CD4-positive, alpha-beta T cell (primary cell): ENCODE data around the gene EML4. TPM values are rescaled to one million over a fixed set of nuclear protein-coding genes. Genes with fewer than 3 reads are reported as not detected.
"Not testable (repeated sequence)": the region's sequence is repeated elsewhere in the genome, so short reads cannot be mapped to it uniquely, and the experiment has no call there.

Experiments used
- ATAC-seq: fragments of 200-7000 bp; cut with Tn5 transposase; one replicate; pipeline ENCODE4 v1.10.0; 2022; ENCODE audit warnings: mild to moderate bottlenecking; ENCODE audit not compliant: poor library complexity
- CTCF ChIA-PET: fragments of 350-600 bp; sonication (Branson Sonifier 250); formaldehyde crosslinking; loops from one replicate; lab custom pipeline; 2021; ENCODE audit warnings: antibody characterized with exemption, inconsistent platforms; lab: Charles Lee
- POLR2A ChIA-PET: fragments of 350-600 bp; sonication (Branson Sonifier 250); formaldehyde crosslinking; loops from one replicate; lab custom pipeline; 2021; ENCODE audit warnings: antibody characterized with exemption, inconsistent platforms; lab: Charles Lee
- DNase-seq, 14 experiments: peaks; one replicate each; pipeline ENCODE4 v3.0.0-alpha.2; 2013 to 2020; ENCODE audit warnings: mixed read lengths in 2 of 14
- H3K27ac ChIP-seq, 2 donors: one replicate each; pipeline versions ENCODE4 v1.5.1 to v1.7.0; 2013; ENCODE audit warnings: low read length in 2 of 2, low read depth in 1 of 2, mild to moderate bottlenecking in 1 of 2
- H3K27me3 ChIP-seq, 2 experiments: 1 replicate in 1 of 2; 2 replicates in 1 of 2; pipeline versions ENCODE4 v1.6.1 to v1.7.0; 2013; ENCODE audit warnings: low read length in 2 of 2, control low read depth in 1 of 2, mild to moderate bottlenecking in 1 of 2, moderate library complexity in 1 of 2; ENCODE audit not compliant: insufficient read depth in 2 of 2, control insufficient read depth in 1 of 2
- H3K36me3 ChIP-seq: one replicate; pipeline ENCODE4 v1.6.1; 2013; ENCODE audit warnings: low read length, control low read depth; ENCODE audit not compliant: insufficient read depth
- H3K4me1 ChIP-seq: one replicate; pipeline ENCODE4 v1.6.1; 2013; ENCODE audit warnings: low read length, control low read depth; ENCODE audit not compliant: insufficient read depth
- H3K4me3 ChIP-seq: one replicate; pipeline ENCODE4 v1.5.1; 2013; ENCODE audit warnings: mild to moderate bottlenecking, low read length, moderate library complexity
- H3K9me3 ChIP-seq, 2 experiments: 1 replicate in 1 of 2; 2 replicates in 1 of 2; pipeline versions ENCODE4 v1.6.1 to v1.7.0; 2013; ENCODE audit warnings: low read length in 2 of 2, mild to moderate bottlenecking in 2 of 2, control low read depth in 1 of 2, moderate library complexity in 1 of 2; ENCODE audit not compliant: control insufficient read depth in 1 of 2, insufficient read depth in 1 of 2
- H3K27ac Mint-ChIP-seq: one replicate; pipeline ENCODE4 v1.8.0; 2020; ENCODE audit warnings: mixed read lengths
- H3K27me3 Mint-ChIP-seq: one replicate; pipeline ENCODE4 v1.8.0; 2021; ENCODE audit warnings: mixed read lengths
- H3K36me3 Mint-ChIP-seq: one replicate; pipeline ENCODE4 v1.8.0; 2021; ENCODE audit warnings: low read depth, mixed read lengths
- H3K4me1 Mint-ChIP-seq: one replicate; pipeline ENCODE4 v1.8.0; 2021; ENCODE audit warnings: low read depth, mixed read lengths
- H3K4me3 Mint-ChIP-seq: one replicate; pipeline ENCODE4 v1.8.0; 2020; ENCODE audit warnings: mild to moderate bottlenecking, mixed read lengths
- H3K9me3 Mint-ChIP-seq: one replicate; pipeline ENCODE4 v1.8.0; 2020; ENCODE audit warnings: mixed read lengths
- intact Hi-C, 2 experiments: fragments of 100-400 bp; cut with DNase I in 1 of 2; cut with micrococcal nuclease in 1 of 2; formaldehyde crosslinking; loops; one replicate each; pipeline versions ENCODE4 v1.15.1 to v1.9.0; 2023 to 2025; cut with DNase I, micrococcal nuclease
- total RNA-seq, 174 experiments: library from RNA in 2 of 174; stranded (reverse) in 2 of 174; gene quantifications; one replicate each; pipeline ENCODE4 v1.2.3 and lab custom pipeline; 2021 to 2026
- TF ChIP-seq, protein P1 (sequence below): fragments of 200-600 bp; IDR thresholded peaks from one replicate; pipeline ENCODE4 v1.8.0; 2022; ENCODE audit warnings: antibody characterized with exemption, mild to moderate bottlenecking

The EML4 gene
- total RNA-seq, 2 experiments from 2014 or later = 219 to 228 TPM

DNA sequence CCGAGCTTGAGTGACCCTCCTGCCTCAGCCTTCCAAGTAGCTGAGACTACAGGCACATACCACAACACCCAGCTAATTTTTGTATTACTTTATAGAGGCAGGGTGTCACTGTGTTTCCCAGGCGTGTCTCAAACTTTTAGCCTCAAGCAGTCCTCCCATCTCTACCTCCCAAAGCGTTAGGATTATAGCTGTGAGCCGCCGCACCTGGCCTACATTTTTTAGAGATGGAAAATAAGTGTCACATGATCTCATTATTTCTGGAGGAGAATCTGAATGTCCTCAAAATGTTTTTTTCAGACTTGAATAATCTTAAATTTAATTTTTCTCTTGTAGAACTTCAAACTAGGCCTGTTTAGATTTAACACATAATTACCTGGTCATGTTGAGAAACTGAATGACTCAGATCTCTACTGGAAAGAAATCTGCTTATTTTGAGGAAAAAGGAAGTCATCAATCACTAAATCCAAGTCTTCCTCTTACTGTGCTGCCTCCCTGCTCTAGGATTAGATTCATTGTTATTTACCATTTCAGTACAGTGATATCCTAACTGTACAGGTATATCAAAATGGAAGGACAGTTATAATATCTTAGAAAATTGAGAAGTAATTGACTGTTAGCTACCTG is 99.5 kb downstream of the EML4 start:
- H3K36me3 Mint-ChIP-seq = peaks cover 87% of the 10 kb centered on the region
- no peak overlapping the region for H3K27ac Mint-ChIP-seq
- Histone ChIP-seq H3K4me3 (no peak overlapping the region), H3K4me1 (peaks cover 3% of the 10 kb centered on the region), H3K27ac (no peak overlapping the region), H3K9me3 (no peaks in the 10 kb centered on the region), H3K36me3 (peaks cover 41% of the 10 kb centered on the region), H3K27me3 (no peaks in the 10 kb centered on the region)
- ATAC-seq (no peak), DNase-seq (no peak)
- ChIA-PET POLR2A (no interaction called here), CTCF (no interaction called here)
- H3K4me3 Mint-ChIP-seq = no peak overlapping the region
- no peaks in the 10 kb centered on the region for H3K27me3 Mint-ChIP-seq
- intact Hi-C loops = no loop called here
- no peaks in the 10 kb centered on the region for H3K9me3 Mint-ChIP-seq
- TF ChIP-seq, protein P1, sequence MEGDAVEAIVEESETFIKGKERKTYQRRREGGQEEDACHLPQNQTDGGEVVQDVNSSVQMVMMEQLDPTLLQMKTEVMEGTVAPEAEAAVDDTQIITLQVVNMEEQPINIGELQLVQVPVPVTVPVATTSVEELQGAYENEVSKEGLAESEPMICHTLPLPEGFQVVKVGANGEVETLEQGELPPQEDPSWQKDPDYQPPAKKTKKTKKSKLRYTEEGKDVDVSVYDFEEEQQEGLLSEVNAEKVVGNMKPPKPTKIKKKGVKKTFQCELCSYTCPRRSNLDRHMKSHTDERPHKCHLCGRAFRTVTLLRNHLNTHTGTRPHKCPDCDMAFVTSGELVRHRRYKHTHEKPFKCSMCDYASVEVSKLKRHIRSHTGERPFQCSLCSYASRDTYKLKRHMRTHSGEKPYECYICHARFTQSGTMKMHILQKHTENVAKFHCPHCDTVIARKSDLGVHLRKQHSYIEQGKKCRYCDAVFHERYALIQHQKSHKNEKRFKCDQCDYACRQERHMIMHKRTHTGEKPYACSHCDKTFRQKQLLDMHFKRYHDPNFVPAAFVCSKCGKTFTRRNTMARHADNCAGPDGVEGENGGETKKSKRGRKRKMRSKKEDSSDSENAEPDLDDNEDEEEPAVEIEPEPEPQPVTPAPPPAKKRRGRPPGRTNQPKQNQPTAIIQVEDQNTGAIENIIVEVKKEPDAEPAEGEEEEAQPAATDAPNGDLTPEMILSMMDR = no peak
- peaks cover 25% of the 10 kb centered on the region for H3K4me1 Mint-ChIP-seq

DNA sequence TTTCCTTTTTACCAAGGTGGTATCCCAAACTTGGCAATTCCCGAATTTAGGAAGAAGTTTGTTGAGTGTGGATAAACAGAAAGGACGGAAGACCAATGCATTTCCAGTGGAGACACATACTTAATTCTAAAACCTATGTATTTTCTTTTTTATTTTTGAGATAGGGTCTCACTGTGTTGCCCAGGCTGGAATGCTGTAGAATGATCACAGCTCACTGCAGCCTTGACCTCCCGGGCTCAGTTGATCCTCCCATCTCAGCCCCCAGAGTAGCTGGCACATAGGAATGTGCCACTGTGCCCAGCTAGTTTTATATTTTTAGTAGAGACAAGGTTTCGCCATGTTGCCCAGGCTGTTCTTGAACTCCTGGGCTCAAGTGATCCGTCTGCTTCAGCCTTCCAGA is 101.6 kb downstream of the EML4 start:
- intact Hi-C loops = no loop called here
- H3K27ac Mint-ChIP-seq = peak overlapping the region; percentile 17
- TF ChIP-seq, protein P1 = no peak
- Histone ChIP-seq H3K36me3 (peaks cover 43% of the 10 kb centered on the region), H3K27ac (no peak overlapping the region), H3K27me3 (no peaks in the 10 kb centered on the region), H3K4me1 (peaks cover 3% of the 10 kb centered on the region), H3K4me3 (no peak overlapping the region), H3K9me3 (no peaks in the 10 kb centered on the region)
- ChIA-PET POLR2A (no interaction called here), CTCF (no interaction called here)
- H3K4me3 Mint-ChIP-seq = no peak overlapping the region
- H3K9me3 Mint-ChIP-seq = no peaks in the 10 kb centered on the region
- ATAC-seq (no peak), DNase-seq (no peak)
- peaks cover 85% of the 10 kb centered on the region for H3K36me3 Mint-ChIP-seq
- H3K4me1 Mint-ChIP-seq = peaks cover 21% of the 10 kb centered on the region
- H3K27me3 Mint-ChIP-seq = no peaks in the 10 kb centered on the region

DNA sequence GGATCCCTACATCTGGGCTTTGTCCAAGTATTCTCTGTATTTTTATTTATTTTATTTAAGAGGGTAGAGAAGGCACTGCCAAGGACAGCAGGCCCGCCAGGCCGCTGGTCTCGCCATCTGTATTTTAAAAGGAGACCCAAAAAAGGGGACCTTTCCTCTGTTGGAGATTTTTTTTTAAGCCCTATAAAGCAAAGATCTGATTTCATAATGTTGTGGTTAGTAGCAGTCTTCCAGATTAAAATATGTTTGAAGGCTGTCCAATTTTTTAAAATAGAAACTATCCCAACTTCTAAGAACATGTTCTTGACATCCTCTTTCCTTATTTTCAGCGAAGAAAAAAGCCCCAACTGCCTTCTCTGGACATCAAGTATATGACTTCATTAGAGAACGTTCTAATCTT is 102.1 kb downstream of the EML4 start:
- H3K9me3 Mint-ChIP-seq, H3K4me1 ChIP-seq, POLR2A ChIA-PET, DNase-seq, H3K9me3 ChIP-seq, intact Hi-C loops, H3K4me3 Mint-ChIP-seq, H3K27ac ChIP-seq, CTCF ChIA-PET, H3K4me3 ChIP-seq, H3K27me3 ChIP-seq, ATAC-seq, H3K27me3 Mint-ChIP-seq: not testable (repeated sequence)
- Mint-ChIP-seq H3K27ac (peak overlapping the region; percentile 17), H3K4me1 (peaks cover 20% of the 10 kb centered on the region), H3K36me3 (peaks cover 86% of the 10 kb centered on the region)
- H3K36me3 ChIP-seq = peaks cover 46% of the 10 kb centered on the region

DNA sequence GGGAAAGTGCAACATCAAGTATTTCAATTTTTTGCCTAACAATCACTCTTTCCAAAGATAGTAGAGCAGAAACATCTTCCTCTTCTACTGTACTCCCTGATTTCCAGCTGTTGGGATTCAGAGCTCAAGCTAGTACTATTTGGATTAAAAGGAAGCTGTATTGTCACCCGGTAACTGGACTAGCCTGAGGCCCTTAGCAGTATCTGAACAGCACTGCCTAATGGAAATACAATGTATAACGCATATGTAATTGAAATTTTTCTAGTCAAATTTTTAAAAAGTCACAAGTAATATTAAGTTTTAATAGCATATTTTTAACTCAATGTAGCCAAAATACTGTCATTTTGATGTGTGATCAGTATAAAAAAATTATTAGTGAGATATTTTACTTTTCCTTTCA is 105.7 kb downstream of the EML4 start:
- H3K9me3 Mint-ChIP-seq = no peaks in the 10 kb centered on the region
- H3K36me3 ChIP-seq = peaks cover 51% of the 10 kb centered on the region
- intact Hi-C loops = no loop called here
- TF ChIP-seq, protein P1 = no peak
- no peaks in the 10 kb centered on the region for H3K9me3 ChIP-seq
- H3K4me3 ChIP-seq = no peak overlapping the region
- ChIA-PET POLR2A (interaction anchor here (1.6 kb wide), 1 partner anchor 13 kb away, joined by 4 read pairs; no protein-coding TSS in a partner anchor), CTCF (interaction anchor here (1.8 kb wide), 1 partner anchor 11 kb away, joined by 3 read pairs; no protein-coding TSS in a partner anchor)
- H3K4me3 Mint-ChIP-seq = no peak overlapping the region
- peaks cover 85% of the 10 kb centered on the region for H3K36me3 Mint-ChIP-seq
- H3K27ac ChIP-seq = no peak overlapping the region
- ATAC-seq (no peak), DNase-seq (no peak)
- H3K27me3 ChIP-seq = no peaks in the 10 kb centered on the region
- peak overlapping the region; percentile 24 for H3K27ac Mint-ChIP-seq
- H3K27me3 Mint-ChIP-seq = no peaks in the 10 kb centered on the region
- peaks cover 11% of the 10 kb centered on the region for H3K4me1 Mint-ChIP-seq
- H3K4me1 ChIP-seq = no peaks in the 10 kb centered on the region
